ENCODE results near the gene ABCF2.

ABCF2 gene

GRCh38 chr7:151226560-151226874, 488 bp downstream of the ABCF2 start:
- no peak for DNase-seq (ENCODE audit: low read depth in 2 of 2, low spot score in 1 of 2)

- DNase-seq (ENCODE audit: low read depth in 2 of 2, low spot score in 1 of 2), result no peak
These were observed 976 bp downstream of the ABCF2 start for GRCh38 chr7:151225948-151226510.

- DNase-seq (ENCODE audit: low read depth in 2 of 2, low spot score in 1 of 2), result no peak
These were observed 3.3 kb downstream of the ABCF2 start for GRCh38 chr7:151223728-151224127.

GRCh38 chr7:151218170-151218569, 8.8 kb downstream of the ABCF2 start:
- DNase-seq (ENCODE audit: low read depth in 2 of 2, low spot score in 1 of 2), result no peak

GRCh38 chr7:151215396-151215795, 11.6 kb downstream of the ABCF2 start:
- no peak for DNase-seq (ENCODE audit: low read depth in 2 of 2, low spot score in 1 of 2)

- no peak for DNase-seq (ENCODE audit: low read depth in 2 of 2, low spot score in 1 of 2)
These were observed 13.2 kb downstream of the ABCF2 start for GRCh38 chr7:151213826-151214225.

GRCh38 chr7:151212626-151213025, 14.4 kb downstream of the ABCF2 start:
- DNase-seq (ENCODE audit: low read depth in 2 of 2, low spot score in 1 of 2), result no peak

- no peak for DNase-seq (ENCODE audit: low read depth in 2 of 2, low spot score in 1 of 2)
These were observed 15.7 kb downstream of the ABCF2 start for GRCh38 chr7:151211155-151211772.

GRCh38 chr7:151210087-151210854, 16.7 kb downstream of the ABCF2 start, which contains the start of gene H2BK1:
Gene H2BK1, minus strand, starts transcription at chr7:151210488. Its CDS starts 170 bp downstream, at chr7:151210318.
- no peak for DNase-seq (ENCODE audit: low read depth in 2 of 2, low spot score in 1 of 2)

- no peak for DNase-seq (ENCODE audit: low read depth in 2 of 2, low spot score in 1 of 2)
These were observed 17.4 kb downstream of the ABCF2 start for GRCh38 chr7:151209588-151209987.

GRCh38 chr7:151208253-151208862, 18.6 kb downstream of the ABCF2 start:
- no peak for DNase-seq (ENCODE audit: low read depth in 2 of 2, low spot score in 1 of 2)

- DNase-seq (ENCODE audit: low read depth in 2 of 2, low spot score in 1 of 2), result no peak
These were observed 19.2 kb downstream of the ABCF2 start for GRCh38 chr7:151207804-151208203.

- no peak for DNase-seq (ENCODE audit: low read depth in 2 of 2, low spot score in 1 of 2)
These were observed 19.7 kb downstream of the ABCF2 start for GRCh38 chr7:151207315-151207714.

- DNase-seq (ENCODE audit: low read depth in 2 of 2, low spot score in 1 of 2), result no peak
These were observed 20.1 kb downstream of the ABCF2 start for GRCh38 chr7:151206914-151207313.

- DNase-seq (ENCODE audit: low read depth in 2 of 2, low spot score in 1 of 2), result no peak
These were observed 21.3 kb downstream of the ABCF2 start for GRCh38 chr7:151205730-151206129.

- DNase-seq (ENCODE audit: low read depth in 2 of 2, low spot score in 1 of 2), result no peak
These were observed 22.5 kb downstream of the ABCF2 start for GRCh38 chr7:151204383-151205032.

- DNase-seq (ENCODE audit: low read depth in 2 of 2, low spot score in 1 of 2), result no peak
These were observed 24.2 kb downstream of the ABCF2 start for GRCh38 chr7:151202836-151203235.

GRCh38 chr7:151201751-151202150, 25.3 kb downstream of the ABCF2 start:
- no peak for DNase-seq (ENCODE audit: low read depth in 2 of 2, low spot score in 1 of 2)

GRCh38 chr7:151201344-151201743, 25.7 kb downstream of the ABCF2 start:
- DNase-seq (ENCODE audit: low read depth in 2 of 2, low spot score in 1 of 2), result no peak

GRCh38 chr7:151198945-151199848, 27.8 kb downstream of the ABCF2 start:
- no peak for DNase-seq (ENCODE audit: low read depth in 2 of 2, low spot score in 1 of 2)

- DNase-seq (ENCODE audit: low read depth in 2 of 2, low spot score in 1 of 2), result no peak
These were observed 29.1 kb downstream of the ABCF2 start for GRCh38 chr7:151197932-151198331.

All from stimulated activated CD8-positive, alpha-beta memory T cell treated with anti-CD3 and anti-CD28 coated beads, Interleukin-4, amount 100 ng/mL, for 1 hour (primary cell).